H1 (cell line): ENCODE data around the gene UBE2E1. TPM values are rescaled to one million over a fixed set of nuclear protein-coding genes. Genes with fewer than 3 reads are reported as not detected.
A peak's percentile ranks its signal among the peaks of the same experiment; 100 is the strongest.

ENCODE experiments used
- CTCF ChIA-PET: fragments of 300-600 bp; sonication (Branson Sonifier 250); formaldehyde crosslinking; loops from one replicate; lab custom pipeline; 2021; ENCODE audit not compliant: partially characterized antibody; lab: Charles Lee
- POLR2A ChIA-PET: fragments of 300-600 bp; sonication (Branson Sonifier 250); formaldehyde crosslinking; loops from one replicate; lab custom pipeline; 2021; ENCODE audit warnings: inconsistent platforms; ENCODE audit not compliant: partially characterized antibody; lab: Charles Lee
- DNase-seq, 2 experiments: peaks; one replicate each; pipeline versions ENCODE4 v3.0.0 to v3.0.0-alpha.2; 2010 to 2022; ENCODE audit warnings: low spot score in 2 of 2, low read depth in 1 of 2, mixed read lengths in 1 of 2
- FAIRE-seq: peaks from 2 replicates; lab custom pipeline; 2011; peaks lifted over from hg19 to GRCh38; lab: Jason Lieb, UNC
- H2AFZ ChIP-seq: 2 replicates; pipeline ENCODE4 v1.8.1; 2012; ENCODE audit warnings: low read length, inconsistent platforms
- H2AK5ac ChIP-seq: 2 replicates; pipeline ENCODE4 v1.6.1; 2013; ENCODE audit warnings: low read depth, low read length
- H2BK120ac ChIP-seq: replicated peaks from 2 replicates; pipeline ENCODE3; 2013; ENCODE audit warnings: low read depth, low read length, inconsistent platforms
- H2BK12ac ChIP-seq: 2 replicates; pipeline ENCODE4 v1.6.1; 2013; ENCODE audit warnings: low read depth, low read length
- H2BK15ac ChIP-seq: 2 replicates; pipeline ENCODE4 v1.6.1; 2013; ENCODE audit warnings: low read length
- H2BK20ac ChIP-seq: 2 replicates; pipeline ENCODE4 v1.6.1; 2013; ENCODE audit warnings: low read length
- H2BK5ac ChIP-seq: 2 replicates; pipeline ENCODE4 v1.6.1; 2013; ENCODE audit warnings: low read depth, low read length
- H3K14ac ChIP-seq: 2 replicates; pipeline ENCODE4 v1.6.1; 2013; ENCODE audit warnings: inconsistent platforms; ENCODE audit not compliant: insufficient read length
- H3K18ac ChIP-seq: 2 replicates; pipeline ENCODE4 v1.6.1; 2013; ENCODE audit warnings: low read length; ENCODE audit errors: extremely low read depth
- H3K23ac ChIP-seq: 2 replicates; pipeline ENCODE4 v1.6.1; 2013; ENCODE audit warnings: inconsistent platforms; ENCODE audit not compliant: insufficient read length
- H3K23me2 ChIP-seq: 2 replicates; pipeline ENCODE4 v1.6.1; 2013; ENCODE audit warnings: low read depth, low read length
- H3K27ac ChIP-seq: 2 replicates; pipeline ENCODE4 v1.6.1; 2011; ENCODE audit warnings: low read depth, low read length, inconsistent platforms
- H3K27me3 ChIP-seq, 4 experiments: replicated peaks in 1 of 4; 1 replicate in 1 of 4; 2 replicates in 3 of 4; pipeline versions ENCODE4 v1.6.1 to v1.8.1; 2011 to 2013; ENCODE audit warnings: low read length in 3 of 4, mild to moderate bottlenecking in 3 of 4, inconsistent platforms in 2 of 4, mixed read lengths in 2 of 4, moderate library complexity in 1 of 4; ENCODE audit not compliant: control insufficient read depth in 3 of 4, insufficient read depth in 3 of 4; ENCODE audit errors: extremely low read depth in 1 of 4
- H3K36me3 ChIP-seq, 4 experiments: 2 replicates each; pipeline versions ENCODE4 v1.6.1 to v1.8.1; 2011 to 2013; ENCODE audit warnings: mild to moderate bottlenecking in 4 of 4, low read length in 3 of 4, moderate library complexity in 2 of 4, control low read depth in 1 of 4, inconsistent platforms in 1 of 4; ENCODE audit not compliant: insufficient read depth in 4 of 4, control insufficient read depth in 2 of 4
- H3K4ac ChIP-seq: replicated peaks from 2 replicates; pipeline ENCODE3; 2013; ENCODE audit warnings: low read length, low read depth, mixed read lengths, inconsistent platforms; ENCODE audit not compliant: insufficient read length
- H3K4me1 ChIP-seq, 4 experiments: replicated peaks in 1 of 4; 1 replicate in 1 of 4; 2 replicates in 3 of 4; pipeline versions ENCODE4 v1.6.1 to v1.8.1; 2011 to 2013; ENCODE audit warnings: low read length in 3 of 4, inconsistent platforms in 2 of 4, mixed read lengths in 1 of 4; ENCODE audit not compliant: insufficient read depth in 4 of 4, control insufficient read depth in 3 of 4
- H3K4me2 ChIP-seq, 2 experiments: 2 replicates each; pipeline versions ENCODE4 v1.6.1 to v1.8.1; 2011 to 2013; ENCODE audit warnings: low read depth in 2 of 2, low read length in 2 of 2, control low read depth in 1 of 2, inconsistent platforms in 1 of 2, mild to moderate bottlenecking in 1 of 2; ENCODE audit not compliant: insufficient read depth in 1 of 2
- H3K4me3 ChIP-seq, 4 experiments: fragments of 200-600, 300-600 bp in 1 of 4; sonication (generic), shearing (Covaris generic), sonication (Bioruptor Twin) in 1 of 4; 2 replicates each; pipeline versions ENCODE4 v1.5.1 to v1.8.1; 2011 to 2016; ENCODE audit warnings: low read length in 4 of 4, low read depth in 3 of 4, control low read depth in 2 of 4, inconsistent platforms in 2 of 4, mild to moderate bottlenecking in 2 of 4, mixed read lengths in 1 of 4, moderate library complexity in 1 of 4; ENCODE audit not compliant: insufficient read depth in 2 of 4; ENCODE audit errors: extremely low read depth in 1 of 4
- H3K56ac ChIP-seq: replicated peaks from 2 replicates; pipeline ENCODE3; 2013; ENCODE audit warnings: low read depth, mild to moderate bottlenecking, mixed read lengths, low read length, inconsistent platforms; ENCODE audit not compliant: insufficient read length
- H3K79me1 ChIP-seq: 2 replicates; pipeline ENCODE4 v1.6.1; 2013; ENCODE audit warnings: low read depth, low read length, control low read depth
- H3K79me2 ChIP-seq, 2 experiments: 2 replicates each; pipeline versions ENCODE4 v1.6.1 to v1.8.1; 2012 to 2013; ENCODE audit warnings: low read length in 2 of 2, mild to moderate bottlenecking in 2 of 2, inconsistent platforms in 1 of 2; ENCODE audit not compliant: insufficient read depth in 2 of 2, control insufficient read depth in 1 of 2
- H3K9ac ChIP-seq, 4 experiments: replicated peaks in 1 of 4; 1 replicate in 1 of 4; 2 replicates in 3 of 4; pipeline versions ENCODE4 v1.6.1 to v1.8.1; 2011 to 2013; ENCODE audit warnings: low read depth in 3 of 4, low read length in 3 of 4, control low read depth in 2 of 4, mild to moderate bottlenecking in 2 of 4, moderate library complexity in 2 of 4, inconsistent platforms in 1 of 4; ENCODE audit errors: extremely low read depth in 1 of 4
- H3K9me3 ChIP-seq, 2 experiments: 2 replicates each; pipeline versions ENCODE4 v1.6.1 to v1.8.1; 2012 to 2013; ENCODE audit warnings: mild to moderate bottlenecking in 2 of 2, moderate library complexity in 2 of 2, control low read depth in 1 of 2, inconsistent platforms in 1 of 2, low read depth in 1 of 2, low read length in 1 of 2, mixed read lengths in 1 of 2; ENCODE audit not compliant: insufficient read depth in 2 of 2
- H4K20me1 ChIP-seq, 2 experiments: replicated peaks in 1 of 2; 2 replicates each; pipeline versions ENCODE3 to v1.8.1; 2011 to 2013; ENCODE audit warnings: inconsistent platforms in 2 of 2, low read length in 2 of 2, mild to moderate bottlenecking in 1 of 2; ENCODE audit not compliant: insufficient read depth in 2 of 2, control insufficient read depth in 1 of 2
- H4K5ac ChIP-seq: 2 replicates; pipeline ENCODE4 v1.6.1; 2013; ENCODE audit warnings: low read length, low read depth, mixed read lengths, inconsistent platforms; ENCODE audit not compliant: insufficient read length
- H4K8ac ChIP-seq: 2 replicates; pipeline ENCODE4 v1.8.0; 2013; ENCODE audit warnings: mild to moderate bottlenecking, moderate library complexity, low read length, inconsistent platforms; ENCODE audit not compliant: insufficient read depth; ENCODE audit errors: extremely low read depth
- H4K91ac ChIP-seq: replicated peaks from 2 replicates; pipeline ENCODE3; 2013; ENCODE audit warnings: low read length, mixed read lengths, inconsistent platforms; ENCODE audit not compliant: insufficient read length
- CHD2 ChIP-seq: IDR thresholded peaks from 2 replicates; pipeline ENCODE4 v1.6.1; 2012; ENCODE audit warnings: low read length, improper control_type of control experiment
- EZH2 ChIP-seq: fragments of 200-600 bp; sonication (generic); IDR thresholded peaks from 2 replicates; pipeline ENCODE4 v1.7.1; 2012; ENCODE audit warnings: low read depth, mild to moderate bottlenecking, moderate library complexity, low read length, inconsistent platforms; ENCODE audit not compliant: severe bottlenecking
- FOSL1 ChIP-seq: IDR thresholded peaks from 2 replicates; pipeline ENCODE4 v1.6.1; 2011; ENCODE audit warnings: mild to moderate bottlenecking, low read depth, low read length, moderate library complexity; ENCODE audit not compliant: insufficient read depth
- POLR2A ChIP-seq, 2 experiments: IDR thresholded peaks; 1 replicate in 1 of 2; 2 replicates in 1 of 2; pipeline ENCODE4 v1.6.1; 2011; ENCODE audit warnings: low read depth in 2 of 2, low read length in 2 of 2, mild to moderate bottlenecking in 2 of 2; ENCODE audit errors: control extremely low read depth in 1 of 2
- POLR2AphosphoS5 ChIP-seq: IDR thresholded peaks from 2 replicates; pipeline ENCODE4 v1.6.1; 2011; ENCODE audit warnings: low read depth, low read length
- ZNF274 ChIP-seq: IDR thresholded peaks from 2 replicates; pipeline ENCODE4 v1.7.0; 2012; ENCODE audit warnings: low read length, borderline replicate concordance; ENCODE audit errors: extremely low read depth
- WGBS, 2 experiments: shearing (Covaris generic) in 1 of 2; methylation state at CpG; one replicate each; pipeline versions ENCODE4 v1.1.6 to v1.1.7; 2013 to 2015; ENCODE audit warnings: low lambda C conversion rate in 2 of 2, mixed read lengths in 2 of 2, inconsistent platforms in 1 of 2, low coverage in 1 of 2, missing lambda C conversion rate in 1 of 2; ENCODE audit not compliant: insufficient replicate concordance in 2 of 2, insufficient coverage in 1 of 2, insufficient read length in 1 of 2; ENCODE audit errors: extremely low coverage in 1 of 2, missing lambda C conversion rate in 1 of 2; 5-methylcytosine and 5-hydroxymethylcytosine counted together
- polyA plus RNA-seq, 7 experiments: library from polyadenylated mRNA; depleted of rRNA in 3 of 7; stranded (reverse) in 5 of 7; unstranded in 2 of 7; fragments of >200 nt in 5 of 7; fragments of 200-250 nt in 2 of 7; gene quantifications; 1 replicate in 5 of 7; 2 replicates in 1 of 7; 4 replicates in 1 of 7; pipeline versions ENCODE4 v1.2.1 to v1.2.3, GENCODE V29; 2011 to 2013; ENCODE audit warnings: missing spikeins in 2 of 7, mixed read lengths in 2 of 7
- total RNA-seq: library from RNA; stranded (reverse); fragmentation: NEBNext Ultra II Directional; extraction: Animal tissue kit (Norgen Biotek cat#: 25700); gene quantifications from 2 replicates; pipeline ENCODE4 v1.2.1, GENCODE V29; 2021
- TF ChIP-seq, protein P1 (sequence below): IDR thresholded peaks from 2 replicates; pipeline ENCODE4 v1.6.1; 2012; ENCODE audit warnings: low read length, inconsistent platforms

The UBE2E1 gene
- total and polyA plus RNA-seq, 2 of the 8 experiments (the other 6 are each of a cell fraction or from before 2014, with no cell fraction given), result 109 to 141 TPM

GRCh38 chr3:23921052-23921511 is 115.3 kb downstream of the UBE2E1 start:
- Histone ChIP-seq H3K14ac (no peak overlapping the region), H3K23ac (no peak overlapping the region), H4K20me1 (peaks cover 9 to 14% of the 10 kb centered on the region in 2 experiments), H3K36me3 (peaks cover 15 to 36% (median 22%) of the 10 kb centered on the region in 4 experiments), H4K5ac (no peak overlapping the region), H3K27ac (no peak overlapping the region), H2BK20ac (no peak overlapping the region), H3K79me1 (no peaks in the 10 kb centered on the region), H3K18ac (no peak overlapping the region), H3K56ac (no peak overlapping the region), H3K4me2 (no peak overlapping the region), H3K9me3 (no peaks in the 10 kb centered on the region), H3K9ac (no peak overlapping the region), H3K4me3 (no peak overlapping the region), H2BK15ac (no peak overlapping the region), H2BK12ac (no peak overlapping the region), H2BK5ac (no peak overlapping the region), H4K8ac (no peak overlapping the region), H2BK120ac (no peak overlapping the region), H3K4me1 (peaks cover 0 to 7% (median 1%) of the 10 kb centered on the region in 4 experiments; a peak in 2 of 7 replicates), H3K4ac (no peak overlapping the region), H2AK5ac (no peak overlapping the region), H3K27me3 (no peaks in the 10 kb centered on the region), H3K79me2 (peaks cover 0 to 22% of the 10 kb centered on the region in 2 experiments; a peak in 2 of 4 replicates), H3K23me2 (peaks cover 11% of the 10 kb centered on the region), H4K91ac (no peak overlapping the region), H2AFZ (no peak overlapping the region)
- peak; percentile 65 to 75; a peak in 2 of 3 replicates for TF ChIP-seq POLR2A (IDR thresholded peaks at IDR 0.05; ENCODE audit: control extremely low read depth in 1 of 2, low read depth in 2 of 2, low read length in 2 of 2)
- TF ChIP-seq ZNF274, result no peak
- TF ChIP-seq, protein P1, sequence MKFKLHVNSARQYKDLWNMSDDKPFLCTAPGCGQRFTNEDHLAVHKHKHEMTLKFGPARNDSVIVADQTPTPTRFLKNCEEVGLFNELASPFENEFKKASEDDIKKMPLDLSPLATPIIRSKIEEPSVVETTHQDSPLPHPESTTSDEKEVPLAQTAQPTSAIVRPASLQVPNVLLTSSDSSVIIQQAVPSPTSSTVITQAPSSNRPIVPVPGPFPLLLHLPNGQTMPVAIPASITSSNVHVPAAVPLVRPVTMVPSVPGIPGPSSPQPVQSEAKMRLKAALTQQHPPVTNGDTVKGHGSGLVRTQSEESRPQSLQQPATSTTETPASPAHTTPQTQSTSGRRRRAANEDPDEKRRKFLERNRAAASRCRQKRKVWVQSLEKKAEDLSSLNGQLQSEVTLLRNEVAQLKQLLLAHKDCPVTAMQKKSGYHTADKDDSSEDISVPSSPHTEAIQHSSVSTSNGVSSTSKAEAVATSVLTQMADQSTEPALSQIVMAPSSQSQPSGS, result peak; percentile 33; the same call in 1 of the 2 replicates
- peak; percentile 80 for TF ChIP-seq POLR2AphosphoS5
- TF ChIP-seq EZH2, result no peak
- no peak for TF ChIP-seq CHD2
- TF ChIP-seq FOSL1, result no peak
- DNase-seq, result no peak
- FAIRE-seq, result no peak
- ChIA-PET POLR2A (interaction anchor here (1.0 to 11.5 kb wide), 7 partner anchors 15 to 93 kb away, joined by 4 to 363 read pairs (median 81); partner anchors contain the start of gene NR1D2), CTCF (interaction anchor here (1.3 kb wide), 1 partner anchor 41 kb away, joined by 3 read pairs; no protein-coding TSS in a partner anchor)
- 85% methylated on average over 3 of the region's 3 CpGs; no CpG with 5 or more reads in 1 of the 2 experiments for WGBS, 2 experiments
